Neural crest cell (in vitro differentiated cells): ENCODE measurements around the gene RIPOR2. TPM values are rescaled to one million over a fixed set of nuclear protein-coding genes. Genes with fewer than 3 reads are reported as not detected.

Experiments
- DNase-seq: peaks from one replicate; pipeline ENCODE4 v3.0.0; 2021; ENCODE audit warnings: low read depth, mixed read lengths, low spot score
- H3K27ac Mint-ChIP-seq: one replicate; pipeline ENCODE4 v1.8.0; 2021; ENCODE audit warnings: mild to moderate bottlenecking, mixed read lengths; ENCODE audit not compliant: unreplicated experiment
- H3K27me3 Mint-ChIP-seq: 2 replicates; pipeline ENCODE4 v1.8.0; 2021; ENCODE audit warnings: low read depth, mild to moderate bottlenecking, mixed read lengths
- H3K36me3 Mint-ChIP-seq: 2 replicates; pipeline ENCODE4 v1.8.0; 2021; ENCODE audit warnings: low read depth, mild to moderate bottlenecking, mixed read lengths
- H3K4me1 Mint-ChIP-seq: 2 replicates; pipeline ENCODE4 v1.8.0; 2021; ENCODE audit warnings: mixed read lengths
- H3K4me3 Mint-ChIP-seq: one replicate; pipeline ENCODE4 v1.8.0; 2021; ENCODE audit warnings: mild to moderate bottlenecking, mixed read lengths
- H3K9me3 Mint-ChIP-seq: 2 replicates; pipeline ENCODE4 v1.8.0; 2021; ENCODE audit warnings: mixed read lengths
- total RNA-seq: library from RNA; stranded (reverse); gene quantifications from 2 replicates; pipeline ENCODE4 v1.2.1, GENCODE V29; 2021
- TF ChIP-seq, protein P1 (sequence below): fragments of 200-600 bp; sonication (generic); conservative IDR thresholded peaks from 2 replicates; pipeline ENCODE4 v1.5.0; 2021; ENCODE audit warnings: antibody characterized with exemption, mild to moderate bottlenecking

RIPOR2 gene
- total RNA-seq, 1 donor from 2014 or later: 3.5 TPM

DNA sequence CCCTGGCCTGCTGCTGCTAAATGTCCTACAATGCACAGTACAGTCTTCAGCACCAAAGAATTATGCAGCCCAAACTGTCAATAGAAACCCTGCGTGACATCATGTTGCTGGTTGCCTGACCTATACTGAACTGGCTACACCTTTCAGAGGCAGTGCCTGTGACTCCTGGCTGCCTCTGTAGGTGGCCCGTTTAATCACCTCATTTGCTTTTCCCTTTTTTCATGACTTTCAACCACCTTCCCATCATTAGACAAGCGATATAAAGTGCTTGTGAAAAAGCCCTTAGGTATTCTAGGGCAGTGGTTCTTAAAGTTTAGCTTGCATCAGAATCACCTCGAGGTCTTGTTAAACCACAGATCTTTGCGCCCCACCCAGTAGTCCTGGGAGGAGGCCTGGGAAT lies 33.0 kb upstream of the RIPOR2 start:
- TF ChIP-seq, protein P1, sequence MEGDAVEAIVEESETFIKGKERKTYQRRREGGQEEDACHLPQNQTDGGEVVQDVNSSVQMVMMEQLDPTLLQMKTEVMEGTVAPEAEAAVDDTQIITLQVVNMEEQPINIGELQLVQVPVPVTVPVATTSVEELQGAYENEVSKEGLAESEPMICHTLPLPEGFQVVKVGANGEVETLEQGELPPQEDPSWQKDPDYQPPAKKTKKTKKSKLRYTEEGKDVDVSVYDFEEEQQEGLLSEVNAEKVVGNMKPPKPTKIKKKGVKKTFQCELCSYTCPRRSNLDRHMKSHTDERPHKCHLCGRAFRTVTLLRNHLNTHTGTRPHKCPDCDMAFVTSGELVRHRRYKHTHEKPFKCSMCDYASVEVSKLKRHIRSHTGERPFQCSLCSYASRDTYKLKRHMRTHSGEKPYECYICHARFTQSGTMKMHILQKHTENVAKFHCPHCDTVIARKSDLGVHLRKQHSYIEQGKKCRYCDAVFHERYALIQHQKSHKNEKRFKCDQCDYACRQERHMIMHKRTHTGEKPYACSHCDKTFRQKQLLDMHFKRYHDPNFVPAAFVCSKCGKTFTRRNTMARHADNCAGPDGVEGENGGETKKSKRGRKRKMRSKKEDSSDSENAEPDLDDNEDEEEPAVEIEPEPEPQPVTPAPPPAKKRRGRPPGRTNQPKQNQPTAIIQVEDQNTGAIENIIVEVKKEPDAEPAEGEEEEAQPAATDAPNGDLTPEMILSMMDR: no peak
- no peaks in the 10 kb centered on the region for H3K4me1 Mint-ChIP-seq

DNA sequence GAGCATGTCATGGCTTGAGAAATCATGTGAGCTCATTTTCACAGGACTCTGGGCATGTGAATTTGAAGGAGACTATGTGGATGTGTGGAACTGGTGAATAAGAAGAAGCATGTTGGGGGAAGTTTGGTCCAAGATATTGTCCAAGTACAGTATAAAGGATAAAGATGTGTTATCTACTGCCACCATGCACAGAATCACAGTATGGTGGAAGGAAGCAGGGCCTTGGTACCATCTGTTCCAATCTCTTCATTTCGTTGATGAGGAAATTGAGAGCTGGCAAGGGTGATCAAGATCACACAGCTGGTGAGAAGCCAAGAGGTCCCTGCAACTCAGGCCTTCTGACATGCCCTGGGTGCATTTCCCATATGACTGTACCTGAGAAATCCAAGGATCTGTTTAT lies 31.5 kb upstream of the RIPOR2 start:
- no peaks in the 10 kb centered on the region for H3K4me1 Mint-ChIP-seq
- no peak overlapping the region for H3K4me3 Mint-ChIP-seq
- H3K27ac Mint-ChIP-seq: no peak overlapping the region
- DNase-seq: no peak
- no peaks in the 10 kb centered on the region for H3K36me3 Mint-ChIP-seq
- H3K27me3 Mint-ChIP-seq: no peaks in the 10 kb centered on the region
- no peaks in the 10 kb centered on the region for H3K9me3 Mint-ChIP-seq
- TF ChIP-seq, protein P1: no peak

More for the DNA sequence above, 33.0 kb upstream of the RIPOR2 start:
- H3K27me3 Mint-ChIP-seq: no peaks in the 10 kb centered on the region
- H3K36me3 Mint-ChIP-seq: no peaks in the 10 kb centered on the region
- no peak for DNase-seq
- no peak overlapping the region for H3K27ac Mint-ChIP-seq
- H3K4me3 Mint-ChIP-seq: no peak overlapping the region
- H3K9me3 Mint-ChIP-seq: peaks cover 2% of the 10 kb centered on the region

DNA sequence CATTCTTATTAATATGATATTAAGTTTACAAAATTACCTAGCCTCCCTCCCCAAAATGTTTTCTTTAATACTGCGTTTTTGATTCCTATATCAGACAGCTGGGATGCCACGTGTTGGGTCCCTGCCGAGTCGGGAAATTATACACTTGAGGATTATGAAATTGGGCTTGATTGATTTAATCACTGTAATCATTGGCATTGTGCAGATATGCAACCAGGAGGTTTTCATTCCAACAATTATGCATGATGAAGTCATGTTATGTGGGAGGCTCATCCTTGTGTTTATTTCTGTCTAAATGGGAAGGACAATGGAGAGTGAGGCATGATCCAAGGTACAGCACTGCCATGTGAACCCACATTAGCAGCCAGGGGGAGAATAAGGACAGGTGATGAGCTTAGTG lies 30.6 kb upstream of the RIPOR2 start:
- no peaks in the 10 kb centered on the region for H3K36me3 Mint-ChIP-seq
- H3K27ac Mint-ChIP-seq: peak overlapping the region; percentile 39
- TF ChIP-seq, protein P1: no peak
- H3K4me1 Mint-ChIP-seq: no peaks in the 10 kb centered on the region
- H3K4me3 Mint-ChIP-seq: no peak overlapping the region
- no peaks in the 10 kb centered on the region for H3K27me3 Mint-ChIP-seq
- no peaks in the 10 kb centered on the region for H3K9me3 Mint-ChIP-seq
- DNase-seq: no peak

DNA sequence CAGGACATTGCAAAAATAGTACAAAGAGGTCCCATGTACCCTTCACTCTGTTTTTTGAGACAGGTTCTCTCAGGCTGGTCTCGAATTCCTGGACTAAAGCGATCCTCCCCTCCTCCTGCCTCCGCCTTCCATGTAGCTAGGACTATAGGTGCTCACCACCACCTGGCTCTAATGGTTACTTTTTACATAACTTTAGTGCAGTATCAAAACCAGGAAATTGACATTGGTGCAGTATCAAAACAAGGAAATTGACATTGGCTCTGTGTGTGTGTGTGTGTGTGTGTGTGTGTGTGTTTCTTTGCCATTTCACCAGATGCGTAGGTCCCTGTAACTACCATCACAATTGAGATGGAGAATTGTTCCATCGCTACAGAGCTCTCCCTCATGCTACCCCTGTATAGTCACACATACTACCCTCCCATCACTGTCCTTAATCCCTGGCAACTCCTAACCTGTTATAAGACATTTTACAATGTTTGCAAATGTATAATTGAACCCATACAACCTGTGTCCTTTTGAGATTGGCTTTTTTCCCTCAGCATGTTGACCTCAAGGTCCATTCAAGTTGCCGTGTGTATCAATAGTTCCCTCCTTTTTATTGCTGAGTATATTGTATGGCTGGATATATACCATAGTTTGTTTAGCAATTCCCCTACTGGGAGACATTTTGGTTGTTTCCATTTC lies 28.3 kb upstream of the RIPOR2 start:
- H3K9me3 Mint-ChIP-seq: peaks cover 3% of the 10 kb centered on the region
- no peaks in the 10 kb centered on the region for H3K27me3 Mint-ChIP-seq
- no peak overlapping the region for H3K27ac Mint-ChIP-seq
- no peaks in the 10 kb centered on the region for H3K4me1 Mint-ChIP-seq
- no peak for DNase-seq
- no peaks in the 10 kb centered on the region for H3K36me3 Mint-ChIP-seq
- H3K4me3 Mint-ChIP-seq: no peak overlapping the region
- TF ChIP-seq, protein P1: no peak

DNA sequence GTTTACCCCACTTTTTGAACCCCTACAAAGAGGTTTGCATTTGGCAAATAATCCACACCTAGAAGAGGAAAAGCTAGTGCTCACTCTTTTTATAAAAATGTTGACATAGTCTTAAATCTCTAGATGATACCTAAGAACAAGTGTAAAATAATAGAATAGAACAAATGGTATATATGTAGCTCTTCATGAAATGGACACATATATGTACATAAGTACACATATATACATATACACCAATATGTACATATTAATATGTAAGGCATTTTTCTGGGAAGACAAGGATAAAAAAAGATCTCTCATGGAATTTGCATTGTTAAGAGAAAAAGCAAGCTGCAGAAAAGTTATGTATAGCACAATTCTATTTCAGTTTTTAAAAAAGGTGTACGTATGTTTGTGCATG lies 27.6 kb upstream of the RIPOR2 start:
- H3K4me1 Mint-ChIP-seq: no peaks in the 10 kb centered on the region
- peaks cover 3% of the 10 kb centered on the region for H3K9me3 Mint-ChIP-seq
- H3K36me3 Mint-ChIP-seq: no peaks in the 10 kb centered on the region
- no peaks in the 10 kb centered on the region for H3K27me3 Mint-ChIP-seq
- TF ChIP-seq, protein P1: no peak
- no peak overlapping the region for H3K27ac Mint-ChIP-seq
- no peak overlapping the region for H3K4me3 Mint-ChIP-seq
- no peak for DNase-seq
